Measurements from ENCODE around the gene COLEC12.

- TF ChIP-seq POLR2A (IDR thresholded peaks at IDR 0.05; ENCODE audit: low read length): no peak
- TF ChIP-seq GATA1 (IDR thresholded peaks at IDR 0.05; ENCODE audit: low read depth, low read length): no peak
Observed at GRCh38 chr18:499776-500631, 497 bp downstream of the COLEC12 start.
